GM23338 (cell line): Measurements from ENCODE around the gene GRM8. TPM values are rescaled to one million over a fixed set of nuclear protein-coding genes. Genes with fewer than 3 reads are reported as not detected.
A peak's percentile ranks its signal among the peaks of the same experiment; 100 is the strongest.

Experiments used
- ATAC-seq: fragments of 200-7000 bp; cut with Tn5 transposase; 3 replicates; pipeline ENCODE4 v1.9.1; 2020
- DNase-seq: peaks from one replicate; pipeline ENCODE4 v3.0.0-alpha.2; 2015; ENCODE audit warnings: low spot score
- H2AFZ ChIP-seq: fragments of 200-600 bp; sonication (generic); 2 replicates; pipeline ENCODE4 v1.8.0; 2016; ENCODE audit warnings: antibody characterized with exemption, mild to moderate bottlenecking, moderate library complexity
- H3F3A ChIP-seq: fragments of 200-600 bp; sonication (generic); replicated peaks from 2 replicates; pipeline ENCODE4 v1.8.0; 2017; ENCODE audit warnings: antibody characterized with exemption, mixed run types, low read depth
- H3K27ac ChIP-seq: fragments of 200-600 bp; sonication (generic); 2 replicates; pipeline ENCODE4 v1.6.1; 2016; ENCODE audit warnings: low read depth
- H3K27me3 ChIP-seq: fragments of 200-600 bp; sonication (generic); 2 replicates; pipeline ENCODE4 v1.8.0; 2016; ENCODE audit warnings: mild to moderate bottlenecking, mixed run types, moderate library complexity; ENCODE audit not compliant: insufficient read depth
- H3K36me3 ChIP-seq: fragments of 200-600 bp; sonication (generic); 2 replicates; pipeline ENCODE4 v1.8.0; 2016; ENCODE audit warnings: mild to moderate bottlenecking; ENCODE audit not compliant: insufficient read depth
- H3K4me1 ChIP-seq: fragments of 200-600 bp; sonication (generic); 2 replicates; pipeline ENCODE4 v1.8.0; 2016; ENCODE audit warnings: mild to moderate bottlenecking, moderate library complexity; ENCODE audit not compliant: insufficient read depth
- H3K4me2 ChIP-seq: fragments of 200-600 bp; sonication (generic); 2 replicates; pipeline ENCODE4 v1.7.1; 2017; ENCODE audit warnings: mixed run types
- H3K4me3 ChIP-seq: fragments of 200-600 bp; sonication (generic); 2 replicates; pipeline ENCODE4 v1.6.1; 2016; ENCODE audit warnings: mixed run types
- H3K79me2 ChIP-seq: fragments of 200-600 bp; sonication (generic); replicated peaks from 2 replicates; pipeline ENCODE4 v1.8.0; 2017; ENCODE audit warnings: mild to moderate bottlenecking; ENCODE audit not compliant: insufficient read depth
- H3K9me2 ChIP-seq: fragments of 200-600 bp; sonication (generic); 2 replicates; pipeline ENCODE4 v1.8.0; 2017; ENCODE audit not compliant: insufficient read depth
- H4K20me1 ChIP-seq: fragments of 200-600 bp; sonication (generic); replicated peaks from 2 replicates; pipeline ENCODE4 v1.8.0; 2017; ENCODE audit warnings: mild to moderate bottlenecking; ENCODE audit not compliant: insufficient read depth
- H3K27ac Mint-ChIP-seq: 2 replicates; pipeline ENCODE4 v1.8.0; 2020; ENCODE audit warnings: inconsistent platforms, mild to moderate bottlenecking, moderate library complexity, mixed read lengths
- H3K27me3 Mint-ChIP-seq: 3 replicates; pipeline ENCODE4 v1.8.0; 2022; ENCODE audit warnings: low read depth, mild to moderate bottlenecking, moderate library complexity, mixed read lengths, inconsistent platforms; ENCODE audit not compliant: insufficient read depth, poor library complexity
- H3K36me3 Mint-ChIP-seq: 3 replicates; pipeline ENCODE4 v1.8.0; 2021; ENCODE audit warnings: low read depth, mild to moderate bottlenecking, inconsistent platforms, moderate library complexity, mixed read lengths
- H3K4me1 Mint-ChIP-seq: 3 replicates; pipeline ENCODE4 v1.8.0; 2020; ENCODE audit warnings: mild to moderate bottlenecking, inconsistent platforms, mixed read lengths
- H3K4me3 Mint-ChIP-seq: 3 replicates; pipeline ENCODE4 v1.8.0; 2021; ENCODE audit warnings: moderate library complexity, mild to moderate bottlenecking, inconsistent platforms, mixed read lengths
- H3K9me3 Mint-ChIP-seq: 3 replicates; pipeline ENCODE4 v1.8.0; 2020; ENCODE audit warnings: moderate library complexity, mild to moderate bottlenecking, inconsistent platforms, mixed read lengths
- CREB1 ChIP-seq: fragments of 250-450 bp; sonication (Bioruptor Pico); IDR thresholded peaks from 2 replicates; pipeline ENCODE4 v1.5.0; 2020; ENCODE audit warnings: low read depth, mild to moderate bottlenecking, moderate library complexity
- EZH2 ChIP-seq: fragments of 200-600 bp; sonication (generic); IDR thresholded peaks from one replicate; pipeline ENCODE4 v1.8.0; 2017; ENCODE audit warnings: antibody characterized with exemption, mild to moderate bottlenecking, low read depth; ENCODE audit not compliant: unreplicated experiment
- JUNB ChIP-seq: IDR thresholded peaks from one replicate; pipeline ENCODE4 v1.6.1; 2016; ENCODE audit warnings: antibody characterized with exemption; ENCODE audit not compliant: unreplicated experiment
- NANOG ChIP-seq: IDR thresholded peaks from 2 replicates; pipeline ENCODE4 v1.6.1; 2016; ENCODE audit warnings: antibody characterized with exemption, borderline replicate concordance
- POLR2AphosphoS5 ChIP-seq: IDR thresholded peaks from 2 replicates; pipeline ENCODE4 v1.6.1; 2016; ENCODE audit warnings: antibody characterized with exemption, low read depth
- STAT1 ChIP-seq: IDR thresholded peaks from one replicate; pipeline ENCODE4 v1.6.1; 2016; ENCODE audit warnings: antibody characterized with exemption; ENCODE audit not compliant: unreplicated experiment
- ZNF114 ChIP-seq: fragments of 250-450 bp; sonication (Bioruptor Pico); IDR thresholded peaks from 2 replicates; pipeline ENCODE4 v1.5.0; 2020; ENCODE audit warnings: mild to moderate bottlenecking, moderate library complexity
- ZNF462 ChIP-seq: fragments of 250-450 bp; sonication (Bioruptor Pico); IDR thresholded peaks from 2 replicates; pipeline ENCODE4 v1.5.0; 2020; ENCODE audit warnings: mild to moderate bottlenecking, moderate library complexity
- polyA plus RNA-seq: library from polyadenylated mRNA; unstranded; fragments of >200 nt; fragmentation: Nextera tagmentation; extraction: Ambion mirVana; gene quantifications from 2 replicates; pipeline ENCODE4 v1.2.1, GENCODE V29; 2016
- total RNA-seq: library from RNA; depleted of rRNA; stranded (reverse); fragments of >200 nt; shearing (Covaris generic); gene quantifications from 2 replicates; pipeline ENCODE4 v1.2.3, GENCODE V29; 2014
- TF ChIP-seq, protein P1 (sequence below), 2 experiments: fragments of 200-600 bp in 1 of 2; sonication (generic) in 1 of 2; conservative IDR thresholded peaks; 2 replicates each; pipeline versions ENCODE4 v1.5.1 to v1.6.1; 2016 to 2017; ENCODE audit warnings: antibody characterized with exemption in 2 of 2, low read depth in 2 of 2, mild to moderate bottlenecking in 2 of 2, moderate library complexity in 1 of 2
- TF ChIP-seq, protein P2 (sequence below): IDR thresholded peaks from one replicate; pipeline ENCODE4 v1.6.1; 2018; ENCODE audit warnings: antibody characterized with exemption; ENCODE audit not compliant: unreplicated experiment

GRM8 gene
- total and polyA plus RNA-seq, 2 experiments from 2014 or later = 1.9 to 6.6 TPM

- Histone ChIP-seq H3F3A (no peaks in the 10 kb centered on the region), H3K4me3 (no peak overlapping the region), H3K79me2 (no peaks in the 10 kb centered on the region), H3K36me3 (no peaks in the 10 kb centered on the region), H3K9me2 (no peaks in the 10 kb centered on the region), H4K20me1 (no peaks in the 10 kb centered on the region), H3K4me1 (peaks cover 24% of the 10 kb centered on the region), H3K27ac (no peak overlapping the region), H3K4me2 (no peak overlapping the region), H3K27me3 (no peaks in the 10 kb centered on the region), H2AFZ (no peak overlapping the region)
- no peak for TF ChIP-seq NANOG
- TF ChIP-seq, protein P1, sequence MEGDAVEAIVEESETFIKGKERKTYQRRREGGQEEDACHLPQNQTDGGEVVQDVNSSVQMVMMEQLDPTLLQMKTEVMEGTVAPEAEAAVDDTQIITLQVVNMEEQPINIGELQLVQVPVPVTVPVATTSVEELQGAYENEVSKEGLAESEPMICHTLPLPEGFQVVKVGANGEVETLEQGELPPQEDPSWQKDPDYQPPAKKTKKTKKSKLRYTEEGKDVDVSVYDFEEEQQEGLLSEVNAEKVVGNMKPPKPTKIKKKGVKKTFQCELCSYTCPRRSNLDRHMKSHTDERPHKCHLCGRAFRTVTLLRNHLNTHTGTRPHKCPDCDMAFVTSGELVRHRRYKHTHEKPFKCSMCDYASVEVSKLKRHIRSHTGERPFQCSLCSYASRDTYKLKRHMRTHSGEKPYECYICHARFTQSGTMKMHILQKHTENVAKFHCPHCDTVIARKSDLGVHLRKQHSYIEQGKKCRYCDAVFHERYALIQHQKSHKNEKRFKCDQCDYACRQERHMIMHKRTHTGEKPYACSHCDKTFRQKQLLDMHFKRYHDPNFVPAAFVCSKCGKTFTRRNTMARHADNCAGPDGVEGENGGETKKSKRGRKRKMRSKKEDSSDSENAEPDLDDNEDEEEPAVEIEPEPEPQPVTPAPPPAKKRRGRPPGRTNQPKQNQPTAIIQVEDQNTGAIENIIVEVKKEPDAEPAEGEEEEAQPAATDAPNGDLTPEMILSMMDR (conservative IDR thresholded peaks at IDR 0.05; ENCODE audit: low read depth in 2 of 2) = no peak
- no peak for TF ChIP-seq STAT1
- no peak for TF ChIP-seq EZH2
- no peak for TF ChIP-seq JUNB
- no peak for TF ChIP-seq CREB1
- DNase-seq (peak; percentile 5), ATAC-seq (no peak)
- H3K27ac Mint-ChIP-seq = no peak overlapping the region
- no peaks in the 10 kb centered on the region for H3K36me3 Mint-ChIP-seq
- no peaks in the 10 kb centered on the region for H3K9me3 Mint-ChIP-seq
- no peak overlapping the region for H3K4me3 Mint-ChIP-seq
- H3K27me3 Mint-ChIP-seq = peaks cover 2% of the 10 kb centered on the region
- H3K4me1 Mint-ChIP-seq = peaks cover 32% of the 10 kb centered on the region
Observed at GRCh38 chr7:126529254-126529653, 723.5 kb downstream of the GRM8 start.

GRCh38 chr7:126525906-126526305 is 726.8 kb downstream of the GRM8 start:
- Histone ChIP-seq H3K4me1 (peaks cover 19% of the 10 kb centered on the region), H3K79me2 (no peaks in the 10 kb centered on the region), H2AFZ (no peak overlapping the region), H3K4me2 (no peak overlapping the region), H4K20me1 (no peaks in the 10 kb centered on the region), H3K36me3 (no peaks in the 10 kb centered on the region), H3K9me2 (no peaks in the 10 kb centered on the region), H3K27ac (no peak overlapping the region), H3K27me3 (no peaks in the 10 kb centered on the region), H3K4me3 (no peak overlapping the region), H3F3A (no peaks in the 10 kb centered on the region)
- H3K36me3 Mint-ChIP-seq = no peaks in the 10 kb centered on the region
- no peaks in the 10 kb centered on the region for H3K9me3 Mint-ChIP-seq
- no peak overlapping the region for H3K4me3 Mint-ChIP-seq
- ATAC-seq (no peak), DNase-seq (no peak)
- H3K27ac Mint-ChIP-seq = no peak overlapping the region
- peaks cover 2% of the 10 kb centered on the region for H3K27me3 Mint-ChIP-seq
- peaks cover 21% of the 10 kb centered on the region for H3K4me1 Mint-ChIP-seq
- no peak for TF ChIP-seq ZNF462 (CRISPR knock-in tag)
- TF ChIP-seq, protein P2, sequence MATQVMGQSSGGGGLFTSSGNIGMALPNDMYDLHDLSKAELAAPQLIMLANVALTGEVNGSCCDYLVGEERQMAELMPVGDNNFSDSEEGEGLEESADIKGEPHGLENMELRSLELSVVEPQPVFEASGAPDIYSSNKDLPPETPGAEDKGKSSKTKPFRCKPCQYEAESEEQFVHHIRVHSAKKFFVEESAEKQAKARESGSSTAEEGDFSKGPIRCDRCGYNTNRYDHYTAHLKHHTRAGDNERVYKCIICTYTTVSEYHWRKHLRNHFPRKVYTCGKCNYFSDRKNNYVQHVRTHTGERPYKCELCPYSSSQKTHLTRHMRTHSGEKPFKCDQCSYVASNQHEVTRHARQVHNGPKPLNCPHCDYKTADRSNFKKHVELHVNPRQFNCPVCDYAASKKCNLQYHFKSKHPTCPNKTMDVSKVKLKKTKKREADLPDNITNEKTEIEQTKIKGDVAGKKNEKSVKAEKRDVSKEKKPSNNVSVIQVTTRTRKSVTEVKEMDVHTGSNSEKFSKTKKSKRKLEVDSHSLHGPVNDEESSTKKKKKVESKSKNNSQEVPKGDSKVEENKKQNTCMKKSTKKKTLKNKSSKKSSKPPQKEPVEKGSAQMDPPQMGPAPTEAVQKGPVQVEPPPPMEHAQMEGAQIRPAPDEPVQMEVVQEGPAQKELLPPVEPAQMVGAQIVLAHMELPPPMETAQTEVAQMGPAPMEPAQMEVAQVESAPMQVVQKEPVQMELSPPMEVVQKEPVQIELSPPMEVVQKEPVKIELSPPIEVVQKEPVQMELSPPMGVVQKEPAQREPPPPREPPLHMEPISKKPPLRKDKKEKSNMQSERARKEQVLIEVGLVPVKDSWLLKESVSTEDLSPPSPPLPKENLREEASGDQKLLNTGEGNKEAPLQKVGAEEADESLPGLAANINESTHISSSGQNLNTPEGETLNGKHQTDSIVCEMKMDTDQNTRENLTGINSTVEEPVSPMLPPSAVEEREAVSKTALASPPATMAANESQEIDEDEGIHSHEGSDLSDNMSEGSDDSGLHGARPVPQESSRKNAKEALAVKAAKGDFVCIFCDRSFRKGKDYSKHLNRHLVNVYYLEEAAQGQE = no peak
- TF ChIP-seq EZH2 = no peak
- TF ChIP-seq CREB1 = no peak
- TF ChIP-seq POLR2AphosphoS5 = no peak
- no peak for TF ChIP-seq ZNF114 (CRISPR knock-in tag)
